ENCODE data around the gene GATAD2A. TPM values are rescaled to one million over a fixed set of nuclear protein-coding genes. Genes with fewer than 3 reads are reported as not detected.

The GATAD2A gene
- total RNA-seq, 2 donors from 2014 or later = 102 to 145 TPM

DNA sequence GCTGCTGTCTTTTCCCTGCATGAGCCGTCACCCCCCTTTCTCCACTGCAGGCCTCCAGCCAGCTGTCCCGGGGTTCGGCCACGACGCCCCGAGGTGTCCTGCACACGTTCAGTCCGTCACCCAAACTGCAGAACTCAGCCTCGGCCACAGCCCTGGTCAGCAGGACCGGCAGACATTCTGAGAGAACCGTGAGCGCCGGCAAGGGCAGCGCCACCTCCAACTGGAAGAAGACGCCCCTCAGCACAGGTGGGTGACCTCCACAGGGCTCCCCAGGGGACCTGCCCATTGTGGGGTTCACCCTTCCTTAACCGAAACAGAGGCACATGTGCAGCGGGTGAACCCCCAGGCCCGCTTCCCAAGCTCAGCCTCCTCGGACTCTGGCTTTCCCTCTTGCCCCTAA is 96.8 kb downstream of the GATAD2A start:
- no peaks in the 10 kb centered on the region for H3K4me1 ChIP-seq
- no peaks in the 10 kb centered on the region for H3K27me3 ChIP-seq
- no peaks in the 10 kb centered on the region for H3K9me3 ChIP-seq
- intact Hi-C loops (cut with DNase I) = no loop called here
- no peak overlapping the region for H3K4me3 ChIP-seq
- peaks cover 25% of the 10 kb centered on the region for H3K36me3 ChIP-seq
- no peak overlapping the region for H3K9ac ChIP-seq (ENCODE audit: low read depth in 2 of 2, low read length in 2 of 2)
- TF ChIP-seq, protein P1, sequence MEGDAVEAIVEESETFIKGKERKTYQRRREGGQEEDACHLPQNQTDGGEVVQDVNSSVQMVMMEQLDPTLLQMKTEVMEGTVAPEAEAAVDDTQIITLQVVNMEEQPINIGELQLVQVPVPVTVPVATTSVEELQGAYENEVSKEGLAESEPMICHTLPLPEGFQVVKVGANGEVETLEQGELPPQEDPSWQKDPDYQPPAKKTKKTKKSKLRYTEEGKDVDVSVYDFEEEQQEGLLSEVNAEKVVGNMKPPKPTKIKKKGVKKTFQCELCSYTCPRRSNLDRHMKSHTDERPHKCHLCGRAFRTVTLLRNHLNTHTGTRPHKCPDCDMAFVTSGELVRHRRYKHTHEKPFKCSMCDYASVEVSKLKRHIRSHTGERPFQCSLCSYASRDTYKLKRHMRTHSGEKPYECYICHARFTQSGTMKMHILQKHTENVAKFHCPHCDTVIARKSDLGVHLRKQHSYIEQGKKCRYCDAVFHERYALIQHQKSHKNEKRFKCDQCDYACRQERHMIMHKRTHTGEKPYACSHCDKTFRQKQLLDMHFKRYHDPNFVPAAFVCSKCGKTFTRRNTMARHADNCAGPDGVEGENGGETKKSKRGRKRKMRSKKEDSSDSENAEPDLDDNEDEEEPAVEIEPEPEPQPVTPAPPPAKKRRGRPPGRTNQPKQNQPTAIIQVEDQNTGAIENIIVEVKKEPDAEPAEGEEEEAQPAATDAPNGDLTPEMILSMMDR (IDR thresholded peaks at IDR 0.05) = no peak
- no peak for DNase-seq
- no peak overlapping the region for H3K27ac ChIP-seq

DNA sequence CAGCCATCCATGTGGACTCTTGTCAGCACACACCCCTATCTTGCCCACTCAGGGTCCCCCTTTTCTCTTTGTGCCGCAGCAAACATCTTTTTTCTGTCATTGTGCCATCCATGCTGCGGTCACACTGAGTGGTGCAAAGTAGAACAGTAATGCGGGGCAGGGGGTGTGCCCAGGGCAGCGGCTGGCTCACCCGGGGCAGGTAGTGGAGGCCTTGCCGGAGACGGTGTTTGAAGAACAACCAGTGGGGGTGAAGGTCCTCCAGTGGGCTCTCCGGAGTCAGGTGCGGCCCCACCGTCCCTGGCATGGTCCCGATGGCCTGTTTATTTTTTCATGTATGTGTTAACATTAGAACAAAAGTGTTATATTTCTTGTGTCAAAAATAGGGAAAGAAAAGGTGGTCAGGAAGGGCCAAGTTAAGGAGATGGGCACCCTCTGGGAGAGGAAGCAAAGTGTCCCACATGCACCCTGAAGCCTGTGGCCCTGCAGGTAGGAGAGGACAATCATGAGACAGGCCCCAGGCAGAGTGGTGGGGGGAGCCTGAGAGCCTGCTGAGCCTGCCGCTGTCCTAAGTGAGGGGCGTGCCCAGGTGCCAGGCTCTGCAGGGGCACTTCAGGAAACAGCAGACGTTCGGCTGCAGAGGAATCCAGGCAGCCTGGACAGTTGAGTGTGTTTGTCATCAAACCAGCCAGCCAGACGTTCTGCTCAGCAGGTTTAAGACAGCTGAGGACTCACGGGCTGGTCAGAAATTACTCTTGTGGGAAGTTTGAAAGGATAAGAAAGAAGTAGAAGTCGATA is 97.5 kb downstream of the GATAD2A start:
- Histone ChIP-seq H3K27ac (no peak overlapping the region), H3K9me3 (no peaks in the 10 kb centered on the region), H3K36me3 (peaks cover 25% of the 10 kb centered on the region), H3K9ac (ENCODE audit: low read depth in 2 of 2, low read length in 2 of 2) (no peak overlapping the region), H3K27me3 (no peaks in the 10 kb centered on the region), H3K4me1 (no peaks in the 10 kb centered on the region), H3K4me3 (no peak overlapping the region)
- intact Hi-C loops (cut with DNase I) = no loop called here
- TF ChIP-seq, protein P1 (IDR thresholded peaks at IDR 0.05) = no peak
- DNase-seq = no peak

DNA sequence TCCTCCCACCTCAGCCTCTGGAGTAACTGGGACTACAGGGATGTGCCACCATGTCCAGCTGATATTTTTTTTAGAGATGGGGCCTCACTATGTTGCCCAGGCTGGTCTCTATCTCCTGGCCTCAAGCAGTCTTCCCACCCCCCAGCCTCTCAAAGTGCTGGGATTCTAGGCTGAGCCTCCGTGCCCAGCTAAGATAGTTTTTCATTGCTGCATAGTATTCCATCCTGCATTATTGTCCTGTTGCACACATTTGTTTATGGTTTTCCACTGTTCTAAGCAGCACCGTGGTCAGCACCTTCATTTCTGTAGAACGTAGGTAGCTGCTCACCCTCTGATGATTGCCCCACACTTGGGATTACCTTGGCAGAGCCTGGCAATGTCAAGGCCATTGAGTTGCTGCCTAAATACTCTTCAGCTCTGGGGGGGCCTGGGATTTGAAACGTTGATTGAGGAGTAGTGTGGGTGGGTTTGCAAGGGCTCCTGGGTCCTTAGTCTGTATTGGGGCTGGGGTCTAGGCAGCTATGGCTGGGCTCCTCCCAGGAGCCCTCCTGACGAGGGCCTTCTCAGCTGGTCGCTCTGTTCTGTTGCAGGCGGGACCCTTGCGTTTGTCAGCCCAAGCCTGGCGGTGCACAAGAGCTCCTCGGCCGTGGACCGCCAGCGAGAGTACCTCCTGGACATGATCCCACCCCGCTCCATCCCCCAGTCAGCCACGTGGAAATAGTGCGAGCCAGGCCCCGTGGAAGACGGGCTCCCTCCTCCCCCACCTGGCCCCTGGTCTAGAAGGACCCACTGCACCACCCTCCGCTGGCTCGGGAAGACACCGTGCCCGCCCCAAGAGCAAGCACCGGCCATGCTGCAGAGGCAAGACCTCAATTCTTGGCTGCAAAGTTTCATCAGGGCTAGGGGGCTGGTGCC is 99.5 kb downstream of the GATAD2A start:
- Histone ChIP-seq H3K27ac (no peak overlapping the region), H3K4me3 (no peak overlapping the region), H3K36me3 (peaks cover 21% of the 10 kb centered on the region), H3K9me3 (no peaks in the 10 kb centered on the region), H3K27me3 (no peaks in the 10 kb centered on the region), H3K4me1 (no peaks in the 10 kb centered on the region), H3K9ac (ENCODE audit: low read depth in 2 of 2, low read length in 2 of 2) (no peak overlapping the region)
- no peak for DNase-seq
- intact Hi-C loops (cut with DNase I) = no loop called here
- TF ChIP-seq, protein P1 (IDR thresholded peaks at IDR 0.05) = no peak

DNA sequence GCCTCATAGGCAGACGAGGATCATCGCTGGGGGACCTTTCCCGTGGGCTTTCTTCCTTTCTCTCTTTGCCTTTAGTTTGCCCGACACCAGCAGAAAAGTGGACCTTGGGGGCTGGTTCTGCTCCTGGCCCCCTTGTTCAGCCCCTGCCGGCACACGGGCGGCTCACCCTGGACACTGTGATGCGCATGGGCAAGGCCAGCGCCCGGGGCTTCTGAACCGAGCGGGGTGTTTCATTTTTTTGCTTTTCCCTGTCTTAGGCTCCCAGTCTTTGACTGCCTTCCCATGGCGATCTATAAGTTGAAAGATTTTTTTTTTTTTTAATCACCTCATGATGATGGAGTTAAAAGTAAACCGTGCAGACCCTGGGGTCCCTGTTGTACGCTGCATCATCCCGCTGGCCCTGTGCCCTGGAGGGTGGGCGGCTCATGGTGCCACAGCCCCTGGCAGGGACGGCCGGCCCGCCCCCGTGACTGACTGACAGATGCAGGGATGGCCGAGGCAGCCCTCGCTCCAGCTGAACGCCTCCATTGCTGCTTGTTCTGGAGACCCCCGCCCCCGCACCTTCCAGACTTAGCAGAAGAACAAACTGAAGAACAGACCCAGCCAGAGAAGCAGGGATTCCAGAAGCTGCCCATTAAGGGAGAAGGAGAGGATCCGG is 100.3 kb downstream of the GATAD2A start:
- H3K4me3 ChIP-seq = no peak overlapping the region
- no peaks in the 10 kb centered on the region for H3K9me3 ChIP-seq
- H3K4me1 ChIP-seq = no peaks in the 10 kb centered on the region
- no peak overlapping the region for H3K9ac ChIP-seq (ENCODE audit: low read depth in 2 of 2, low read length in 2 of 2)
- peaks cover 16% of the 10 kb centered on the region for H3K36me3 ChIP-seq
- no peak overlapping the region for H3K27ac ChIP-seq
- H3K27me3 ChIP-seq = no peaks in the 10 kb centered on the region
- DNase-seq = no peak
- intact Hi-C loops (cut with DNase I) = no loop called here
- TF ChIP-seq, protein P1 (IDR thresholded peaks at IDR 0.05) = no peak

DNA sequence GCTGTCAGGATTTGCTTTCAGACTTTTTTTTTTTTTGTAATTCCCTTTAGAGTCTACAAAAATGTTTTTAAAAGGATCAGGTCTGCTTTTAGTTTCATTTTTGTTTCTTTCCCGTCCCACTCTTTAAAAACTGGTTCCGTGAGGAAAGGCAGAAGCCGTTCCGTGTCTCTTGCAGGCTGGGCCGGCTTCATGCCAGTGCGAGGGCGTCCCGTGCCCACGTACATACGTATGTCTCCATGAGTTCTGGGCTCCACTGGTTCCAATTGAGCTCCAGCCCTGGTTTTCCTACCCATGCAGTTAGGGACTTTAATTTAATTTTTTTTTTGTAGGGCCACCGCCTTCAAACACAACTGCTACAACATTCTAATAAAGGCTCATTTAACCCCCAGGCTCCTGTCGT is 101.1 kb downstream of the GATAD2A start:
- no peak overlapping the region for H3K4me3 ChIP-seq
- intact Hi-C loops (cut with DNase I) = no loop called here

More for the DNA sequence above, 101.1 kb downstream of the GATAD2A start:
- no peaks in the 10 kb centered on the region for H3K27me3 ChIP-seq
- no peaks in the 10 kb centered on the region for H3K9me3 ChIP-seq
- peaks cover 8% of the 10 kb centered on the region for H3K36me3 ChIP-seq
- DNase-seq = no peak
- H3K27ac ChIP-seq = no peak overlapping the region
- TF ChIP-seq, protein P1 (IDR thresholded peaks at IDR 0.05) = no peak
- H3K4me1 ChIP-seq = no peaks in the 10 kb centered on the region
- H3K9ac ChIP-seq (ENCODE audit: low read depth in 2 of 2, low read length in 2 of 2) = no peak overlapping the region
